Ovary (tissue), 9 donors: Measurements from ENCODE around the gene LDLRAD4. TPM values are rescaled to one million over a fixed set of nuclear protein-coding genes. Genes with fewer than 3 reads are reported as not detected.

Source experiments
- DNase-seq, 5 donors: peaks; one replicate each; pipeline ENCODE4 v3.0.0-alpha.2; 2019 to 2020
- H3K27ac ChIP-seq, 2 donors: fragments of 200-600 bp; one replicate each; pipeline versions ENCODE4 v1.5.1 to v1.8.0; 2019 to 2022
- H3K27me3 ChIP-seq: fragments of 200-600 bp; one replicate; pipeline ENCODE4 v1.8.0; 2022
- H3K36me3 ChIP-seq: fragments of 200-600 bp; sonication (generic); one replicate; pipeline ENCODE4 v1.5.1; 2019
- H3K4me1 ChIP-seq: one replicate; pipeline ENCODE4 v1.8.1; 2013; ENCODE audit warnings: mild to moderate bottlenecking, moderate library complexity; ENCODE audit not compliant: insufficient read depth
- H3K4me3 ChIP-seq: fragments of 200-600 bp; sonication (generic); one replicate; pipeline ENCODE4 v1.5.1; 2017
- H3K9me3 ChIP-seq, 2 donors: fragments of 200-600 bp in 1 of 2; sonication (generic) in 1 of 2; one replicate each; pipeline versions ENCODE4 v1.5.1 to v1.8.1; 2013 to 2019; ENCODE audit warnings: mild to moderate bottlenecking in 1 of 2, moderate library complexity in 1 of 2
- EP300 ChIP-seq: sonication (generic); formaldehyde crosslinking; IDR thresholded peaks from one replicate; pipeline ENCODE4 v1.6.1; 2017; ENCODE audit warnings: antibody characterized with exemption
- POLR2A ChIP-seq: fragments of 450-650 bp; IDR thresholded peaks from one replicate; pipeline ENCODE4 v1.6.1; 2017; ENCODE audit warnings: antibody characterized with exemption, mild to moderate bottlenecking, moderate library complexity
- WGBS, 3 donors: extraction: QIAGEN DNeasy Blood & Tissue Kit in 1 of 3; methylation state at CpG; one replicate each; pipeline versions ENCODE4 v1.1.5 to v1.1.7; 2013 to 2017; 5-methylcytosine and 5-hydroxymethylcytosine counted together
- intact Hi-C, 4 donors: fragments of 100-400 bp; cut with DNase I; formaldehyde crosslinking; loops; one replicate each; pipeline versions ENCODE4 v1.11.0 to v1.15.1; 2022 to 2023
- polyA plus RNA-seq, 2 donors: library from polyadenylated mRNA; stranded (reverse); fragments of 200-250 nt in 1 of 2; fragments of 350-450 nt in 1 of 2; fragmentation: Illumina TruSeq in 1 of 2; extraction: RNeasy Lipid Tissue Mini Kit (QIAGEN cat#74804) in 1 of 2; gene quantifications; one replicate each; pipeline ENCODE4 v1.2.3, GENCODE V29; 2013 to 2014
- total RNA-seq, 7 donors: library from RNA; depleted of rRNA in 2 of 7; stranded (reverse); fragments of >200 nt in 2 of 7; fragmentation: NEBNext Ultra II Directional in 3 of 7; extraction: Animal tissue kit (Norgen Biotek cat#: 25700) in 3 of 7; gene quantifications; one replicate each; pipeline versions ENCODE4 v1.1.0 to v1.2.4, GENCODE V29; 2016 to 2023
- TF ChIP-seq, protein P1 (sequence below), 3 donors: fragments of 450-650 bp in 2 of 3; fragments of 200-600 bp in 1 of 3; IDR thresholded peaks; one replicate each; pipeline versions ENCODE4 v1.5.1 to v1.8.0; 2016 to 2022; ENCODE audit warnings: antibody characterized with exemption in 3 of 3, mild to moderate bottlenecking in 1 of 3
- donor health status: DM: no; HTN: no; CAD: no; lungs with moderate emphysema.
- donor health status: DM: no; HTN: no; CAD: no.
- donor health status: Bipolar disorder and iron deficiency.
- donor health status: DM: yes; HTN: yes; CAD: no.
- donor health status: DM: no; HTN: no; CAD: no.
- donor health status: DM: yes; HTN: yes; CAD: no.

The LDLRAD4 gene
- total and polyA plus RNA-seq, 9 donors, result 2.3 to 31.6 (median 8.3) TPM

- Histone ChIP-seq H3K27me3 (no peaks in the 10 kb centered on the region), H3K4me1 (peaks cover 16% of the 10 kb centered on the region), H3K36me3 (no peaks in the 10 kb centered on the region), H3K4me3 (no peak overlapping the region), H3K9me3 (no peaks in the 10 kb centered on the region), H3K27ac (no peak overlapping the region)
- no peak for DNase-seq
- intact Hi-C loops, result no loop called here
- WGBS, 3 donors, result 84 to 86% (median 84%) methylated on average over 7 of the region's 7 CpGs
- no peak for TF ChIP-seq EP300
Measured at GRCh38 chr18:13542520-13542847, 323.9 kb downstream of the LDLRAD4 start.

DNA sequence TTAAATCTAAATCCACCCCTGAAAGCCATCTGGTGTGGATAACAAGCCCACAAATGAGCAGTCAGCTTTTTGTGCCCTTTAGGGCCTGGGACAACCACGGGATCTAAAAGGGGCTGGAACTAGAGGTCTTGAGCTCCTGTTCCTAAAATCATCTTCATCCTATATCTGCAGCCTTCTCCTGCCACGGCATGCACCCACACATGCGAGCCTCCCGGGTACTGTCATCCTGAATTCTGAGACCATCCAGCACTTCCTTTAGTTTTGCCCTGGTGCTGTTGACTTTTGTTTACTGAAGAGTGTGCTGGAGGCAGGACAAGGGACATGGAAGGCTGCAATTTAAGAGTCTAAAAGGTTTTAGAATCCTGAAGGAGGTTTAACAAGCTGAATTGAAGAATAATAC, 324.6 kb downstream of the LDLRAD4 start:
- Histone ChIP-seq H3K27ac (no peak overlapping the region), H3K9me3 (no peaks in the 10 kb centered on the region), H3K27me3 (no peaks in the 10 kb centered on the region), H3K4me1 (peaks cover 16% of the 10 kb centered on the region), H3K4me3 (no peak overlapping the region), H3K36me3 (no peaks in the 10 kb centered on the region)
- DNase-seq, result no peak
- intact Hi-C loops, result no loop called here
- no peak for TF ChIP-seq EP300
- no peak for TF ChIP-seq POLR2A
- TF ChIP-seq, protein P1, sequence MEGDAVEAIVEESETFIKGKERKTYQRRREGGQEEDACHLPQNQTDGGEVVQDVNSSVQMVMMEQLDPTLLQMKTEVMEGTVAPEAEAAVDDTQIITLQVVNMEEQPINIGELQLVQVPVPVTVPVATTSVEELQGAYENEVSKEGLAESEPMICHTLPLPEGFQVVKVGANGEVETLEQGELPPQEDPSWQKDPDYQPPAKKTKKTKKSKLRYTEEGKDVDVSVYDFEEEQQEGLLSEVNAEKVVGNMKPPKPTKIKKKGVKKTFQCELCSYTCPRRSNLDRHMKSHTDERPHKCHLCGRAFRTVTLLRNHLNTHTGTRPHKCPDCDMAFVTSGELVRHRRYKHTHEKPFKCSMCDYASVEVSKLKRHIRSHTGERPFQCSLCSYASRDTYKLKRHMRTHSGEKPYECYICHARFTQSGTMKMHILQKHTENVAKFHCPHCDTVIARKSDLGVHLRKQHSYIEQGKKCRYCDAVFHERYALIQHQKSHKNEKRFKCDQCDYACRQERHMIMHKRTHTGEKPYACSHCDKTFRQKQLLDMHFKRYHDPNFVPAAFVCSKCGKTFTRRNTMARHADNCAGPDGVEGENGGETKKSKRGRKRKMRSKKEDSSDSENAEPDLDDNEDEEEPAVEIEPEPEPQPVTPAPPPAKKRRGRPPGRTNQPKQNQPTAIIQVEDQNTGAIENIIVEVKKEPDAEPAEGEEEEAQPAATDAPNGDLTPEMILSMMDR (IDR thresholded peaks at IDR 0.05), result no peak
- WGBS, 3 donors, result 93 to 98% (median 94%) methylated on average over 4 of the region's 4 CpGs

DNA sequence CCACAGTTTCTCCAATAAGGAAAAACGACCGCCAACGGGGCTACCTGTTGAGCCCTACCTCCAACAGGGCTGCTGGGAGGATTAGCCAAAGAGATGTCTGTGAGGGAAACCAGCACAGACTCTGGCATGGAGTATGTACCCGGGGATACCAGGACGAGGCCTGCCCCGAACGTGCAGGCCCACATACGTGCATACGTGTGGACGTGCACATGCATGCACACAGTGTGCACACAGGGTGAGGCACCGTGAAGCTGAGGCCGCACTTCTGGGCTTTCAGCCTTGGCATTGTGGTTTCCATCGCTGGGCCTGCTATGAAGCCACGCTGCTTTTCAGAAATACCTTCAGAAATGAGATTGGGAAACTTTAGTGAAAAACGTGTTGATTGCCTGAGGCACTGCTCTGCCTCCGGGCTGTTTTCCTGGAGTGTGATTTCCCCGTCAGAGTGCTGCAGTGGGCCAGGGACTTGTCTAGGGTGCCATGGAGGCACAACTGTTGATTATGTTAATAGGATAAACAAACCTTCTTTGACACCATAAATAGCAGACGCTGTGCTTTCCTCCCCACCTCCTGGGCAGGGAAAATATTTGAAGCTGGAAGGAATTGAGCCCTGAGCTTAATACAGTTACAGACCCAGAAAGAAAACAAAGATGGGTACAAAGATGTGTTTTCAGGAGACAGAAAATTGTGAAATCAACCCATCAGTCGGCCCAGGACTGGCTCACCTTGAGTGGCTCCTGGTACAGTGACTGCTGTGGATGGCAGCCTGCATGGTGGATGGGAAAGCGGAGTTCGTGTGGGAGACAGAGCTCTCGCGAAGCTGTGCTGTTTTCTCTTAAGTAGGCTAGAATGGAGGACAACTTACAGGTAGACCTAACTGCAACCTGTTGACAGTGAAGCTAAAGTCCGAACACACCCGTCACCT, 325.5 kb downstream of the LDLRAD4 start:
- peaks cover 14% of the 10 kb centered on the region for H3K4me1 ChIP-seq
- 84 to 89% (median 89%) methylated on average over 25 of the region's 25 CpGs for WGBS, 3 donors
- H3K36me3 ChIP-seq, result no peaks in the 10 kb centered on the region
- no peak overlapping the region for H3K4me3 ChIP-seq
- no peak for TF ChIP-seq EP300
- TF ChIP-seq, protein P1 (IDR thresholded peaks at IDR 0.05), result no peak
- no peak for TF ChIP-seq POLR2A
- no peaks in the 10 kb centered on the region for H3K9me3 ChIP-seq
- DNase-seq, result no peak
- no peak overlapping the region for H3K27ac ChIP-seq
- H3K27me3 ChIP-seq, result no peaks in the 10 kb centered on the region
- intact Hi-C loops, result no loop called here

DNA sequence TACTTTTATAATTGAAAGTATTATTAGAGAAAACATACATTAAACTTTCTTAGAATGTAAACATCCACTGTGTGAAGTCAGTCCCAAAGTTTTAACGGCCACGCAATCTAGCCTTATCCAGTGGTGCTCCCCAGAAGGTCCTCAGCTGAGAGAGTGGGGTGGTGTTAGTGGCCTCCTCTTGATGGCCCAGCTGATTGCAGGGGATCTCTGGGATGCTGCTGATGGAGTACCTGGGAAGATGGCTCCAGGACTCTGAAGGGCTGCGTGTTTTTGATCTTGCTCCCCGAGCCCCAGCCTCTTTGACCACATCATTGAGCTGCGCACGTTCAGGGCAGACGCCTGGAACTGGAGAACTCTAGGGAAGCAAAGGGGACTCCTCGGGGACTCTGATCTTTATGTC, 326.4 kb downstream of the LDLRAD4 start:
- TF ChIP-seq, protein P1 (IDR thresholded peaks at IDR 0.05), result no peak
- TF ChIP-seq EP300 (no peak), POLR2A (no peak)
- Histone ChIP-seq H3K27ac (no peak overlapping the region), H3K27me3 (no peaks in the 10 kb centered on the region), H3K4me1 (peaks cover 15% of the 10 kb centered on the region), H3K9me3 (no peaks in the 10 kb centered on the region), H3K36me3 (no peaks in the 10 kb centered on the region), H3K4me3 (no peak overlapping the region)
- DNase-seq, result no peak
- WGBS, 3 donors, result 96 to 97% (median 97%) methylated on average over 8 of the region's 8 CpGs
- intact Hi-C loops, result no loop called here

DNA sequence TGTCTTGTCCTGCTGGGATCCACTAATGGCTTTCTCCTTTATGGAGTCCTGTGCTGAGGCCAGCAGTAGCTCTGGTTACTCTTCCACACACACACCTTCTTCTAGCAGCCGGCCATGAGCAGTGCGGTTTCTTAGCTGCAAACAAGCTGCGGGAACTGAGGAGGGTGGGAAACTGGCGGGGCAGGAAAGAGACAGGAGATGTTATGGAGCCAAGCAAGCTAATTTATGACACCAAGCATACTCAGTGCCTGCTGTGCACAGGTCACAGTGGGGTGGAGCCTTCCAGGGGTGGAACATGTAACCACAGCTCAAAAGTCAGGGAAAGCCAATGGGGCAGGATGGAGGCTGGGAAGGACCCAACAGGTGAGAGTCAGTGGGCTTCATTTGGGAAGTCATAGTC, 327.0 kb downstream of the LDLRAD4 start:
- H3K27me3 ChIP-seq, result no peaks in the 10 kb centered on the region
- no peaks in the 10 kb centered on the region for H3K9me3 ChIP-seq
- intact Hi-C loops, result no loop called here

More for the DNA sequence above, 327.0 kb downstream of the LDLRAD4 start:
- TF ChIP-seq EP300, result no peak
- Histone ChIP-seq H3K4me3 (no peak overlapping the region), H3K36me3 (no peaks in the 10 kb centered on the region), H3K27ac (no peak overlapping the region), H3K4me1 (peaks cover 13% of the 10 kb centered on the region)
- DNase-seq, result no peak
- 93 to 98% (median 93%) methylated on average over 4 of the region's 4 CpGs for WGBS, 3 donors
